Pulmonary artery endothelial cell (primary cell): Measurements from ENCODE around the gene IL18. TPM values are rescaled to one million over a fixed set of nuclear protein-coding genes. Genes with fewer than 3 reads are reported as not detected.
"Not testable (repeated sequence)": the region's sequence is repeated elsewhere in the genome, so short reads cannot be mapped to it uniquely, and the experiment has no call there.

ENCODE experiments used
- DNase-seq: peaks from one replicate; pipeline ENCODE4 v3.0.0-alpha.2; 2011; ENCODE audit warnings: low read depth, low spot score
- total RNA-seq: library from RNA; depleted of rRNA; stranded (reverse); fragments of >200 nt; gene quantifications from 2 replicates; pipeline ENCODE4 v1.2.3, GENCODE V29; 2014

The IL18 gene
- total RNA-seq: 0.99 and 1.7 TPM in 2 replicates

DNA sequence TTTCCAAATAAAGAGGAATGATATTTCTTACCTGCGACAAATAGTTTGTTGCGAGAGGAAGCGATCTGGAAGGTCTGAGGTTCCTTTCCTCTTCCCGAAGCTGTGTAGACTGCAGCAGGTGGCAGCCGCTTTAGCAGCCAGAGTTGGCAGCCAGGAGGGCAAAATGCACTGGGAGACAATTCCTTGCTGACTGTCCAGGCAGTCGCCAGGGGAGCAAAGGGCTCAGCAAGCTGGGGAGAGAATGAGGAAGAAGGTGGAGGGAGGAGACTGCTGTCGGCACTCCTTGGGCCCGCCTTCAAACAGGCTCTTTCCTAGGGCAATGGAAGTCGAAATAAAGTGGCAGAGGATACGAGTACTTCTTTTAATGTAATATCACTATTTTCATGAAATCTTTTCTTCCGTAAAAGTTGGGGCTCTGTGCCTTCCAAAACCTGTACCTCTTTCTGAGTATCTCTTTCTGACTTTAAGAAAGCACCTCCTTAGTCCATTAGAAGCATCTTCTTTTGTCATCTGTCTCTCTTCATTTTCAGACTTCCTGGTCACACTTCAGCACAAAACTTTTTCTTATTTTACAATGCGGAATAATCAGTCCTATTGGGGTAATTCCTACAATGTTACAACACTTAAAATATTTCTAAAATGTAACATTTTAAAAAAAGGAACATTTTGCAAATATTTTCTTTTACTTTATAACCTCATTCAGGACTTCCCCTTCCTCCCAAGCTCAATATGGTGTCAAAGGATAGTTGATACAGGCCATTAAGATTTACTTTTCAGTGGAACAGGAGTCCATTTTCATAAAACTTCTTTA lies at the start of gene IL18:
Gene IL18 (minus strand): TSS at position 220 of the 811 bp plus-strand sequence. CDS start 9,041 bp downstream, outside the sequence.
- no peak for DNase-seq

DNA sequence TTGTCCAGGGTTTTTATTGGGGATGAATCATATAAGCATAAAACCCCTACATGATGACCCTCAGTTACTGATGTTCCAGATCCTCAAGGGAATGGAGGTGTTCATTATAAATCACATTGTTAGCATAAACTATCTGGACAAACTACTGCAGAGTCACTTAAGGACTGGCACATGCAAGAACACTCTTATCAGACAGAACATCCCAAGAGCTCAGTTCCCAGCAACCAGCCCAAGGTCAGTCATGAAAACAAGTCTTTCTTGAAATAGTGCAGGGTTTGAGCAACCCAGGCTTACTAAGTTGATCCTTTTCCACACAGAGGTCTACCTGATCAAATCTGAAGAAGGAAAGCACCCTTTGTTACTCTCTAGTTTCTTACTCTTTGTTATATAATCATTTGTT lies 48.8 kb upstream of the IL18 start:
- no peak for DNase-seq

DNA sequence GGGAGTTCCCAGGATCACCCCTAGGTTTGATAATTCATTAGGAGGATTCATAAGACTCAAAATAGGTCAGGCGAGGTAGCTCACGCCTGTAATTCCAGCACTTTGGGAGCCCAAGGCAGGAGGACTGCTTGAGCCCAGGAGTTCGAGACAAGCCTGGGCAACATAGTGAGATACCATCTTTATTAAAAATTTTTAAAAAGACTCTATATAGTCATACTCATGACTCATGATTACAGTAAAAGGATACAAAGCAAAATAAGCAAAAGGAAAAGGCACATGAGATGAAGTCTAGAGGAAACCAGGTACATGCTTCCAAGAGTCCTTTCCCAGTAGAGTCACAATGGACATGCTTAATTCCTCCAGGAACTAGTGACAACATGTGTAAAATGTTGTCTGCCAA lies 48.4 kb upstream of the IL18 start:
- no peak for DNase-seq

DNA sequence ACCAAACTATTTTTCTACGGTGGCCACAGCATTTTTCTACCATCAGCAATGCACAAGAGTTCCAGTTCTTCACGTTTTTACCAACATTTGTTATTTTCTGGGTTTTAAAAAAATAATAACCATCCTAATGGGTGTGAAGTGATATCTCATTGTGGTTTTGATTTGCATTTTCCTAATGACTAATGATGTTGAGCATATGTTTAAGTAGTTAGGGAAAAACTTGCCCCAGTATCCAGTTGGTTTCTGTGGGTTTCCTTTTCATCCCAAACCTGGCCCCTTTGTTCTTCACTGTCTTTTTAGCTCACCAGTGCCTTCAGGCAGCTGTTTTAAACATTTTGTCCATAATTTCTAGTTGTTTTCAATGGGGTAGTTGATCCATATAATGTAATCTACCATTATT lies 47.6 kb upstream of the IL18 start:
- no peak for DNase-seq

DNA sequence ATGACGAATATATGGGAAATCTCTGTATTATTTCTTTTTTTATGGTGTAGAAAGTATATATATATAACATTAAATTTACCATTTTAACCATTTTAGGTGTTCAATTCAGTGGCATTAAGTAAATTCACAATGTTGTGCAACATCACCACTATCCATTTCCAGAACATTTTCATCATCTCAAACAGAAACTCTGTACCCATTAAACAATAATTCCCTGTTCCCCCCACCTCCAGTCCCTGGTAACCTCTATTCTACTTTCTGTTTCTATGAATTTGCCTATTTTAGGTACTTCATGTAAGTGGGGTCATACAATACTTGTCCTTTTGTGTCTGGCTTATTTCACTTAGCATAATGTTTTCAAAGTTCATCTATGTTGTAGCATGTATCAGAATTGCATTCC lies 47.0 kb upstream of the IL18 start:
- no peak for DNase-seq

DNA sequence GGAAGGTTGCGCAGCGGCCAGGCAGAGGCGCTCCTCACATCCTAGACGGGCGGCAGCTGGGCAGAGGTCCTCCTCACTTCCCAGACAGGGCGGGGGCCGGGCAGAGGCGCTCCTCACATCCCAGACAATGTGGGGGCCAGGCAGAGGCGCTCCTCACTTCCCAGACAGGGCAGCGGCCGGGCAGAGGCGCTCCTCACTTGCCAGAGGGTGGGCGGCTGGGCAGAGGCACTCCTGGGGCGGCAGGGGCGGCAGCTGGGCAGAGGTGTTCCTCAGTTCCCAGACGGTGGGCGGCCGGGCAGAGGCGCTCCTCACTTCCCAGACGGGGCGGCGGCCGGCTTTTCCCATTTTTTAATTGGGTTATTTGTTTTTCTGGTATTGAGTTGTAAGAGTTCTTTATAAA lies 42.2 kb upstream of the IL18 start:
- DNase-seq: no peak

DNA sequence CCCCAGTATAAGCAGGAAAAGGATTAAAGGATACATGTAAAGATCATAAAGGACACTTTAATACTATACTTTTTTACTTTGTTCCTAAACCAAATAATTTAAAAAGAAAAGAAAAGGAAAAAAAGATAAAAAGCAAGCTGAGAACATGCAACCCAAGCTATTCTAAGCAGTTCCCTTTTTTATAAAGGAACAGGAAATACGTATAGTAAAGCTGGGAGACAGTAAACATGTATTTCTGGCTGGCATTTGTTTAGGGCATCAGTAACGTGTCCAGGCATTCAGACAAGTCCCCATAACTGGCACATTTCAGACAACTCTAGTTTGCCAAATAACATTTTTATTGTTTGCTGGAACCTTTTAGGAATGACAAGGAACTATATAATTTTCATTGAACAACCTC lies 36.4 kb upstream of the IL18 start:
- DNase-seq: no peak

DNA sequence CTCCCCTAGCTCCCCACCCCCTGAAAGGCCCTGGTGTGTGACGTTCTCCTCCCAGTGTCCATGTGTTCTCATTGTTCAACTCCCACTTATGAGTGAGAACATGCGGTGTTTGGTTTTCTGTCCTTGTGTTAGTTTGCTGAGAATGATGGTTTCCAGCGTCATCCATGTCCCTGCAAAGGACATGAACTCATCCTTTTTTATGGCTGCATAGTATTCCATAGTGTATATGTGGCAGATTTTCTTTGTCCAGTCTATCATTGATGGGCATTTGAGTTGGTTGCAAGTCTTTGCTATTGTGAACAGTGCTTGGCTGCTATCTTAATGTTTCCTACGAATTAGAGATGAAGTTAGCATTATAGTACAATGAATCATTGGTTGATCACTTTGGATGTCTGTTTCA lies 35.2 kb upstream of the IL18 start:
- DNase-seq: not testable (repeated sequence)

DNA sequence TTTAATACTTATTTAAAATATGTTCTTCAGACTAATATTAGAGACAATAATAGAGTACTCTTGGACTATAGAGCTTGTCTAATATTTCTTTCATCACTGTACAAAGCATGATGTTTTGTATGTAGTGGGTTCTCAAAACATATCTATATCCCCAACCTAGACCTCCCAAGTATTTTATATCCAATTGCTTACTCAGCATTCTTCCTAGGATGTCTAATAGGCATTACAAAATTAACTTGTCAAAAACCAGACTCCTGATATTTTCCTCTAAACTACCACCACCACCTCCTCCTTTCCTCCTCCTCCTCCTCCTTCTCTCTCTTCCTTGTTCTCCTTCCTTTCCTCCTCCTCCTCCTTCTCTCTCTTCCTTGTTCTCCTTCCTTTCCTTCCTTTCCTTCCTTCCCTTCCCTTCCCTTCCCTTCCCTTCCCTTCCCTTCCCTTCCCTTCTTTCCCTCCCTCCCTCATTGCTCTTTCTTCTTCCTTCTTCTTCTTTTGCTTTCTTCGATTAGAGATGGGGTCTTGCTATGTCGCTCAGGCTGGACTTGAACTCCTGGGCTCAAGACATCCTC lies 32.7 kb upstream of the IL18 start:
- no peak for DNase-seq

DNA sequence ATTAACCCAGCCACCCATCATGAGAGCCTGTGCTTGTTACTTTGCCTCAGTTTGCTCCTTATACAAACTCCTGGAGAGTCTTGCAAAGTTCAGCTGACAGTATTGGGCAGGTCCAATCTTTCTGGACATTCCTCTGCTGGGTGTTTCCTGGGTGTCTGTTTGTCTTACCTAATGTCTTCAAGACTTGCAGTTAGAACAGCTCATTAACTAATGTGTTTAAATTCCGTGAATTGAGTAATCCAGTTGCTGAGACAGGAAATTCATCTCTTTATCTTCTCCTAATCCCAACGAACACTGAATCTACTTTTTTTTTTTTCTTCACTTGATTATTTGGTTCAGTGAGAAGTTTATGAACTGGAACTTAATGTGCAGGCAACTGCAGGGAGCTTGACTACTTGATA lies 32.1 kb upstream of the IL18 start:
- DNase-seq: no peak

DNA sequence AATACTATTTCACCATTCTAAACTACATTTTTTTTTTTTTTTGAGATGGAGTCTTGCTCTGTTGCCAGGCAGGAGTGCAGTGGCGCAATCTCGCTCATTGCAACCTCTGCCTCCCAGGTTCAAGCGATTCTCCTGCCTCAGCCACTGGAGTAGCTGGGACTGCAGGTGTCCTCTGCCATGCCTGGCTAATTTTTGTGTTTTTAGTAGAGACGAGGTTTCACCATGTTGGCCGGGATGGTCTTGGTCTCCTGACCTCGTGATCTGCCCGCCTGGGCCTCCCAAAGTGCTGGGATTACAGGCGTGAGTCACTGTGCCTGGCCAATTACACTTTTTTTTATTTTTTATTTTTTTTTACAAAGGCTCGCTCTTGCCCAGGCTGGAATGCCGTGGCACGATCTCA lies 31.2 kb upstream of the IL18 start:
- DNase-seq: not testable (repeated sequence)

DNA sequence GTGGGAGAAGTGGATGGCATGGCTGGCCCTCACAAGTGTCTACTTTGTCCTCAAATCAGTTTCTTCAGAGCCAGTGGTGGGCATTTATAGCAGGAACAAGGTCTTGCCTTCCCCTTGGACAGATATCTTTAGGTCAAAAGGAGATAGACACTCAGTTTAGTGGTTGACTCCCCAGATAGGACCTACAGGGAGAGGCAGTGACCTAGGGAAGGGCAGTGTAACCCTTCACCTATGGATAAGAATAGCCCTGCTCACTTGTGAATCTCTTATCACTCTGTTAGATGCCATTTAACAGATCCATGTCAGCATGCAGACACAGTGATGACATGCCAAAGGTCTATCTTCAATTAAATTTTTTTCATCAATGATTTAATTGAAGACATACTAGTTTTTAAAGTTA lies 22.4 kb upstream of the IL18 start:
- no peak for DNase-seq

DNA sequence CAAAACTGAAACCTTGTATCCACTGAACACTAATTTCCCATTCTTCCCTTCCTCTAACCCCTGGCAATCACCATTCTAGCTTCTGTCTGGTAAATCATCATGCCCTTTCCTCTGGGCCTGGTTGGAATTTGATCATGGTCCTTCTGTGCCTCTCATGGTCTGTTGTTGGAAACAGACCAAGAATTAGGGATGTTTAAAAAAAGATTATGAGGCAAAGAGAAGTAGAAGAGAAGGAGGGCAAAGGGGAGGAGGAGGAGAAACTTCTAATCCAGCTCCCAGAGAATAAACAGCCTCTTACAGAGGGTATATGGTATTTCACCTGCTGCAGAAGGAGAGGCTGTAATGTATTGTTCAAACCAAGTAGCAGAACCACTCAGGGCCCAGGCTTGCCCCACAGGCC lies 22.0 kb upstream of the IL18 start:
- no peak for DNase-seq

DNA sequence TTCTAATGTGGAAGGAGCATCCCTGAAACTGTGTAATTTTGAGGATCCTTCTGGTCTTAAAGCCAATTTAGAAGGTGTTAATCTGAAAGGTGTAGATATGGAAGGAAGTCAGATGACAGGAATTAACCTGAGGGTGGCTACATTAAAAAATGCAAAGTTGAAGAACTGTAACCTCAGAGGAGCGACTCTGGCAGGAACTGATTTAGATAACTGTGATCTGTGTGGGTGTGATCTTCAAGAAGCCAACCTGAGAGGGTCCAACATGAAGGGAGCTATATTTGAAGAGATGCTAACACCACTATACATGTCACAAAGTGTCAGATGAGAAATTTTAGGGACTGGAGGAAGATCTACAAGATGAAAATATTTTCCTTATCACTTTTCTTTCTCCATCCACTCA lies 19.0 kb upstream of the IL18 start:
- no peak for DNase-seq

DNA sequence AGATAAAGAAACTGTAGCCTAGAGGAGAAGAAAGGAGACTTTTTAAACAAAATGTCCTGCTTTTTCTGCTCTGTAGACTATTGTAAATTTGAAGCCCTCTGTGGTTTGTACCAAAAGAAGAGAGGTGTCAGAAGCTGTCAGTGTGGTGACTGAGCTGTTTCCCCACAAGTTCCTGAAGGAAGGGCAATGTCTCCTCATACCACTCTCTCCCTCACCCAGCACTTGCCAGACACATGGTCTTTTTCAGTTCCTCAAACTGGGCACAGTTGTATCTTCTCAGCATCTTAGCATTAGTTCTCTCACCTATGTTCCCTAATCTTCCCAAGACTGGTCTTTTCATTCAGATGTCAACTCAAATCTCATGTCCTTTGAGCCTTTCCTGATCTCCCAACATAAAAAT lies 15.7 kb upstream of the IL18 start:
- no peak for DNase-seq

DNA sequence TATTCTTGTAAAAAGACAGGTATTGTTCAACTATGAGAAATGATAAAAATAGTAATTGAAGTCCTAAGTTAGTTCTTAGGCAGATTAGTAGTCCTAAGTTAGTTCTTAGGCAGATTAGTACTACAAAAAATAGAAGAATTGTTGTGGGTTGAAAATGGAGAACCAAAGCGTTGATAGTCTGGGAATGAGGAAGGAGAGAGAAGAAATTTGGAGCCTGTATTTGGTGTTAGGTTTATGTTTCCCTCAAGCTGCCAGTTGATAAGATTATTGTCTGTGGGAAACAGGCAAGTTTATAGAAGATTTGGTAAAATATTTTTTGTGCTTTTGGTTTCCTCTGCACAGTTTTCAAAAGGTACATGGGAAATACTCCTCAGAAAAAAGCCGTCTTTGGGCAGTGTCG lies 15.0 kb upstream of the IL18 start:
- DNase-seq: no peak

DNA sequence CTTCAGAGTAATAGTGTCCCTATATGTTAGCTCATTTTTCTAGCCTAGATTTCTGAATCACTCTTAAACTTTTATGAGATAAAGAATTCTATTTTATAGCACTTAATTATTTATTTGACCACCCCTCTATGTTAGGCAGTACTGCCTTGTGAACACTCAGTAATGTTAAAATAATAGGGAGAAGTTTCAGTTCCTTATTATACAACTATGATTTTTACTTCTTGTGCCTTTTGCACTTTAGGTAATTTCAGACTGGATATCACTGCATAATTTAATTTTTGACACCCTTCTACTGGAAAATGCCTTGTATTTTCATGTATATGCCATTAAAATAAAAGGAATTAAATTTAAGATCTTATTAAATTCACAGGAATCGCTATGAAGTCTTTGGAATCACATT lies 14.5 kb upstream of the IL18 start:
- no peak for DNase-seq

DNA sequence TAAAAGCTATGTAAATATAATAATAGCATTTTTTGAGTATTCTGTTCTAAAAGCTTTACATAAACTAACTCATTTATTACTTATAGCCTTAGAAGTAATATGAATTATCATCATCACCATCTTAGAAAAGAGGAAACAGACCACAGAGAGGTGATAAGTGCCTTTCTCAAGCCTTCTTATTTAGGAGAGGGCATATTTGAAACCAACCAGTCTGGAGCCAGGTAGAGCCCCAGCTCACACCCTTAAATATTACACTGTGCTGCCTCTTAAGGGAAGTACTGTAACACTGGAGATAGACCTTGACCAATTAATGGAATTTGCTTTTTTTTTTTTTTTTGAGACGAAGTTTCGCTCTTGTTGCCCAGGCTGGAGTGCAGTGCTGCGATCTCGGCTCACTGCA lies 13.7 kb upstream of the IL18 start:
- DNase-seq: no peak

DNA sequence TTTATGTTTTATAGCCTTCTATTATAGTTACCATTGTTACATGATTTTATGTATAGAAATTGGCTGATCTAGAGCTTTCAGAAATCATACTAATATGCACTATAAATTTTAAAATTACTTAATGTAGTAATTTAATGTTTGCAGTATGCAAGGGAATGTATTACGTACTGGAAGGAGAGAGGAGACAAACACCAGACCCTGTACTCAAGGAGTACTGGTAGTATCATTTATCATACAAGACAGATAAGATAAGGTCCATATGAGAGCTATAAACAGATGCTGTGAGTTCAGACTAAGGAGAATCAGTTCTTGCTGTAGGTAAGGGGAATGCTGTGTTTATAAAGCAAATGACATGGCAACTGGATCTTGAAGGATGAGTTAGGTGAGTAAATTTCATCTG lies 12.2 kb upstream of the IL18 start:
- DNase-seq: no peak

DNA sequence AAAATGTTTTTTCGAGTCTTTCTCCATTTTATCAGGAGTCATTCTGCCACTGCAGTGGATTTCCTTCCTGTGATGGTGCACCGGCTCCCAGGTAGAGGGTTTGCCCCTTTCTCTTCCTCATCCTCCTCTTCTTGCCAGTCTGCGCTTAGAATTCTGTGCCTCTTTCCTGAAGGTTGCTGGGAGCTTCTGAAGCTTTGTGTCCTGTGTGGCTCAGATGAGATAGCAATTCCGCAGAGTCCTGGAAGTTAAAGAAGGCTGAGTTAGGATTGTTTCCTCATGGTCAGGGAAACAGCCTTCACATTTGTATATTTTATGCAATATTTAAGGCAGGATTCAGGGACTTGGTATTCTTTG lies 11.7 kb upstream of the IL18 start:
- no peak for DNase-seq

DNA sequence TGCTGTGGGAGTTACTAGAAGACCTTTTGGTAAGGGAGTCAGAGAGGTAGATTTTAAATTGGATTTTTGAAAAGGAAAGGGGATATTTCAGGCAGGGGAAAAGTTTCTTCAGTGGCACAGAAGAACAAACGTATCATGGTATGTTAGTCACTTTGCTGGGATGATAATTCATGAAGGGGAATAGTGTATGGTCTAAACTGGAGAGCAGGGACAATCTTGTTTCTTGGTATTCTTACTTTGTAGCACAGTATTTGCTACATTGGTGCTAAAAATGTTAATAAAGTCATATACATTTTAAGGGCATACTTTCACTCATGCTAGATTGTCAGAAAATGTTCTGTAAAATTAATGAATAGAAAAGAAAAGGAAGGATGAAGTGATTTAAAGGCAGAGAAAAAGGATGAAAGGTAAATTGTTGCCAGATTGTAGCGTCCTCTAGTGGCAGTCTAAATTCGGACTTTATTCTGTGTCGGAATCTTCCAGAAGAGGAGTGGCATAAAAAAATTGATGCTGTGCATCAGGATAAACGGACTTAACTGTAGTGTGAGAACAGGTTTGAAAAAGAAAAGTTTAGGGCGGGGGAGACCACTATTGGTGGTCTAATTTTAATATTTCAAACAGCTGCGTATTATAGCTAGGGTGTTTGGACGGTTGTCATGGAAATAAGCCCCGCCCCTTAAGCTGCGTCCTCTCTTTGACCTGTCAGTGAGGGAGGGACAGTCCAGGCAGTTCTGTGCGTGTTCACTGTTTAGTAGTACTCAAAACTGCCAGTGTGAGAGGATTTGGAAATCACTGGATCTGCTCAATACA lies 11.1 kb upstream of the IL18 start, which contains the start of gene BCO2:
Gene BCO2 (plus strand): TSS at position 724 of the 810 bp plus-strand sequence. CDS start 90 bp downstream, outside the sequence.
- no peak for DNase-seq

DNA sequence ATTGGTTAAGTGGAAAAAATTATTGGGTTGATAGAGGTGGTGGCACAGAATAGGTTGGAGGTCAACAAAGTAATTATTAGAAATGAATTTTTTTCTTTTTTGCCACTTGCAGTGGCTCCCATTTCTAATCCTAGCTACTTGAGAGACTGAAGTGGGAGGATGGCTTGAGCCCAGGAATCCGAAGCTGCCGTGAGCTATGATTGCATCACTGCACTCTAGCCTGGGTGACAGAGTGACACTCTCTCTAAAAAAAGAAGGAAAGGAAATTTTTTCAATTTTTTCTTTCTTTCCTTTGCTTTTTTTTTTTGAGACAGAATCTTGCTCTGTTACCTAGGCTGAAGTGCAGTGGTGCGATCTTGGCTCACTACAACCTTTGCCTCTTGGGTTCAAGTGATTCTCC lies 9.3 kb upstream of the IL18 start:
- no peak for DNase-seq
